GM18508 (cell line): ENCODE data around the gene TLK2.
"Not testable (repeated sequence)": the region's sequence is repeated elsewhere in the genome, so short reads cannot be mapped to it uniquely, and the experiment has no call there.

Source experiments
- ATAC-seq: cut with Tn5 transposase; IDR thresholded peaks from one replicate; pipeline ENCODE4 v1.9.1; 2021; ENCODE audit warnings: moderate number of reproducible peaks; ENCODE audit not compliant: insufficient read depth, unreplicated experiment

The TLK2 gene

DNA sequence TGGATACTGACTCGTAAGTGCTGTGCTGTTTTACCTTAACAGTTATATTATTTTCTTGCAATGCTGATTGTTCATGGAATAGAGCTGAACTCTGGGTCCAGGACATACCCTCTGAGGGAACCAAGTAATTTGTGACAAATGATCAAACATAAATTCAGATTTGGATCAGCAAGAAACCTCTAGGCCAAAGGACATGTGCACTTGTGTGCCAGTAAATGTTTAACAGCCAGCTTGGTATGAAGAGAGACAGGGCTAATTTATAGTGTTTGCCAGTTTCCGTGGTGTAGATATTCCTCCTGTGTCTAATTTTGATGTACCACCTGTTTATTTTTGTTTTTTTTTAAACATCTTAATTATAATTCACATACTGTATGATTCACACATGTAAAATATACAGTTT is 118.0 kb downstream of the TLK2 start:
- ATAC-seq: no peak

- ATAC-seq: no peak
Observed at GRCh38 chr17:62597150-62597549, 118.5 kb downstream of the TLK2 start.

GRCh38 chr17:62597920-62598319 is 119.3 kb downstream of the TLK2 start:
- ATAC-seq: no peak

- no peak for ATAC-seq
Observed at GRCh38 chr17:62599964-62600657, 121.5 kb downstream of the TLK2 start.

DNA sequence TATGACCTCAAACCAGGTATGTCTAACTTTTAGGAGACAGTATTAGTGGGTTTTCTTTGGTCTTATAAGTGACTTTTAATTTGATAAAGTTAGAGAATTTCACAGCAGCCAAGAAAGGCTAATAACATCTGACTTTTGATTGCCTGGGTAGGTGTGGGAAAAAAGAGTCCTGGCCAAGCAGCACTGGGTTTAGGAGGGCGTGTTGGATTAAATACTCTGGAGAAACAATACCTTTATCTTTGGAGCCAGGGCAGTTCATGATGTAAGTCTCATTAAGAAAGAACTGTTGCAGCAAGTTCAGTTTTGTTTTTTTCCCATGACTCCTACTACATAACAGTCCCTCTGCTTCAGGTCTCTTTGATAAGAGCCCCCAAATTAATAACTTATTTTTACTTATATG is 122.2 kb downstream of the TLK2 start:
- ATAC-seq: no peak

DNA sequence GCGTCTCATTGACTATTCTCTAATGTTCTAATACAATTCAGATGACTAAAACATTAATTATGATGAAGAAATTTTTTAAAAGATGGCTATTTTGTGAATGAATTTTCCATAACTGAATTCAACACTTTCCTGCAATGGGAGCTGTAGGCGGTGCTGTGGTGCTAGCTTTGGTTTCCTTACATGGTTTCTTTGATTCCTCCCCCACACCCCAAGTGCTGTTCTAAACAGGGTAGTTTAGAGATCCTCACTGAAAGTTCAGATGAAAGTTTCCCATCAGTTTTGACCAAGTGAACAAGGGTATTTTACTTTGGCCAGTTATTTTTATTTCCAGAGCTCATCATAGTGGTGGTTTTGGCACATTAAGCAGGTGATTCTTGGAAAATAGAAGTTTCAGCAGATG is 122.8 kb downstream of the TLK2 start:
- ATAC-seq: no peak

DNA sequence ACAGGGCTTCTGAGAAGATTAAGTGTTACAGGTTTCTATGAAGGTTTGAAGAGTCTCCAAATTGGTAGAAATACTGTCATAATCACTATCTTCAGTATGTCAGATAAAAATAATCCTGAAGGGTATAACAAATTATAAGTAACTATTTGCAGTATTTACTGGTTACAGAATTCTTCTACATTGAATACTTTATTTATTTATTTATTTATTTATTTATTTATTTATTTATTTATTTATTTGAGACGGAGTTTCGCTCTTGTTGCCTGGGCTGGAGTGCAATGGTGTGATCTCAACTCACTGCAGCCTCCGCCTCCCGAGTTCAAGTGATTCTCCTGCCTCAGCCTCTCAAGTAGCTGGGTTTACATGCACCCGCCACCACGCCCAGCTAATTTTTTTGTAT is 125.2 kb downstream of the TLK2 start:
- not testable (repeated sequence) for ATAC-seq

GRCh38 chr17:62605588-62605987 is 127.0 kb downstream of the TLK2 start:
- no peak for ATAC-seq

- ATAC-seq: no peak
Observed at GRCh38 chr17:62611292-62611691, 132.7 kb downstream of the TLK2 start.

GRCh38 chr17:62611728-62612127 is 133.1 kb downstream of the TLK2 start:
- ATAC-seq: no peak

DNA sequence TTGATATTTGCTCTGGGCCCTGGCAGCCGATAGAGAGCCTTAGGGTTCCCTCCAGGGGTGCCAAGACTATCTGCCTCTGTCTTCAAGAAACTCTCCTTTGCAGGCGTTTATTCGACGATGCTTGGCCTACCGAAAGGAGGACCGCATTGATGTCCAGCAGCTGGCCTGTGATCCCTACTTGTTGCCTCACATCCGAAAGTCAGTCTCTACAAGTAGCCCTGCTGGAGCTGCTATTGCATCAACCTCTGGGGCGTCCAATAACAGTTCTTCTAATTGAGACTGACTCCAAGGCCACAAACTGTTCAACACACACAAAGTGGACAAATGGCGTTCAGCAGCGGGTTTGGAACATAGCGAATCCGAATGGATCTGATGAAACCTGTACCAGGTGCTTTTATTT is 133.7 kb downstream of the TLK2 start:
- ATAC-seq: not testable (repeated sequence)

DNA sequence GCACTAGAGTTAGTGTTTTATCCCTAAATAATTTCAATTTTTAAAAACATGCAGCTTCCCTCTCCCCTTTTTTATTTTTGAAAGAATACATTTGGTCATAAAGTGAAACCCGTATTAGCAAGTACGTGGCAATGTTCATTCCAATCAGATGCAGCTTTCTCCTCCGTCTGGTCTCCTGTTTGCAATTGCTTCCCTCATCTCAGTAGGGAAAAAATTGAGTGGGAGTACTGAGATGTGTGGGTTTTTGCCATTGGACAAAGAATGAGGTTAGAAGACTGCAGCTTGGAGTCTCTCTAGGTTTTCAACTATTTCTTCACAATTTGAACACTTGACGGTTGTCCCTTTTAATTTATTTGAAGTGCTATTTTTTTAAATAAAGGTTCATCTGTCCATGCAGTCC is 134.5 kb downstream of the TLK2 start:
- ATAC-seq: not testable (repeated sequence)

- no peak for ATAC-seq
Observed at GRCh38 chr17:62614142-62614541, 135.5 kb downstream of the TLK2 start.

DNA sequence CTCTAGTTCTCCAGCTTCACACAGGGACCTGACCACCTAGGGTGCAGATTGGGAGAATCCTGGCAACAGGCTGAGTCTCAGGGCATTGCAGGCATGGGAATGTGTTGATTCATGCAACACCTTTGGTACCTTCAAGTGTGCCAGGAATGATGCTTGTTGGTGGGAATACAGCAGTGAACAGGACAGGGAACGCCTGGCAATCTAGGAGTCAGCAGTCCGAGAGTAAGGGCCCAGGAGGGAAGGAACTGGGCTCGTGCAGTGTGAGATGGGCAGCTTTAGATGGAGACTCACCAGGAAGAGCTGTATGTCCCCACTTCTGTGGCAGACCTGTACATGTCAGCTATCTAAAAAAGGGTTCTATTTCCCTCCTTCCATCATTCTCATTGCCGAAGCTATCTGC is 136.9 kb downstream of the TLK2 start:
- no peak for ATAC-seq

DNA sequence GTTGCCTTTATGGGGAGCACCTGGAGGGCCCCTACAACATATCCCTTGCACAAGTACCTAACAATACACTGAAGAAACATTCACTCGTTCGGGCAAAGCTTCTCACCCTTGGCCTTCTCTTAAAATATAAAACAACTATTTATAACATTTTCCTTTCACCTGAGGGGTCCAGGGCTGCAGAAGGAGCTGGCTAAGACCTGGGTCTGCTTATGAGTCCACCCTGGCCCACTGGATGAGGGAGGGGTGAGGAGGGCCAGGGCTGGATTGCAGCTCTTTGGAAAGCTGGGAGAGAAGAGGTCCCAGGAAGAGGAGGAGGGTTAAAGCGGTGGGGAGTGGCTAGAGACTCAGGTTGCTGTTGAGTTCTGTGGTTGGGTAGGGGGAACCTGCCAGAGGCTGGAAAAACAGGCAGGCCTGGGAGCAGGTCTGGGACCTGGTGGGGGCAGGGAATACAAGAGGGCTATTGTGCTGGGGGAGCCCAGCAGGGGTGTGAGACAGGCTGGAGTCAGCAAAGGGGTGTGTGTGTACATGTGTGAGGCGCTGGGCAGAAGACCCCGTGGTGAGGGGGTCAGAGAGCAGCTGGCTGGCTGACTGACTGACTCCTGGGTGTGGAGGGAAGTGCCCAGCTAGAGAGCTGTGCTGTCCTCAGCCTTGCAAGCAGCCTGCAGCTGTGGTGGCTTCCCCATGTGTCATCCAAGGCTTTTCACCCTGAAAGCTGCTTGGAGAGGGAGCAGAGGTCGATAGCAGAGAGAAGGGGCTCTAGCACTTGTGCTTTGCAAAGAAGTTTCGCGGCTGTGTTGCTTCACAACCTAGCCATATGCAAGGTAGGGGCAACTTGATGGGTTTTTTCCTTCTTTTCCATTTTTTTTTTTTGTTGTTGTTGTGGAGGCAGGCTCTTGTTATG is 138.6 kb downstream of the TLK2 start:
- ATAC-seq: no peak

- no peak for ATAC-seq
Observed at GRCh38 chr17:62617894-62618472, 139.4 kb downstream of the TLK2 start.

GRCh38 chr17:62618647-62619416 is 140.2 kb downstream of the TLK2 start:
- no peak for ATAC-seq

- ATAC-seq: no peak
Observed at GRCh38 chr17:62619417-62620155, 141.0 kb downstream of the TLK2 start.

DNA sequence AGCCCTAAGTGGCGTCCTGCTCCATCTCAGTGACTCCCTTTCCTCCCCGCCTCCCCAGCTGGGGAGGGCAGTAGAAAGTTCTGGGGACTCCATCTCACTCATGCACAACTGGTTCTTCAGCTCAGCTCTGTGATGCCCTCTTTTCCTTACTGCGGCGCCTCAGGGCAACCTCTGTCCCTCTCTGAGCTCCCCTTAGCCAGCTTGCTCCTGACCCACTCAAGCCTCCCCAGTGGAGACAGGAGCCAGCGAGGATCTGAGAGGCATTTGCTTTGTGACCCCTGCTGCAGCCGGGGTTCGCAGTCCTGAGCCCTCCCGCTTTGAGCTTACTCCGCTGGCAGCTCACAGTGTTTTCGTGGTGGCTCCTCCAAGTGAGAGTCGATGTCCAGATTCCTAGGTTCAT is 142.6 kb downstream of the TLK2 start:
- no peak for ATAC-seq
